ENCODE data around the gene RPL37A.

Gene RPL37A

GRCh38 chr2:216498379-216499352, at the start of gene RPL37A:
Gene RPL37A (plus strand): TSS chr2:216498844. CDS start chr2:216498875, 31 bp downstream.
- peak; percentile 93 for DNase-seq (ENCODE audit: low spot score)

DNA sequence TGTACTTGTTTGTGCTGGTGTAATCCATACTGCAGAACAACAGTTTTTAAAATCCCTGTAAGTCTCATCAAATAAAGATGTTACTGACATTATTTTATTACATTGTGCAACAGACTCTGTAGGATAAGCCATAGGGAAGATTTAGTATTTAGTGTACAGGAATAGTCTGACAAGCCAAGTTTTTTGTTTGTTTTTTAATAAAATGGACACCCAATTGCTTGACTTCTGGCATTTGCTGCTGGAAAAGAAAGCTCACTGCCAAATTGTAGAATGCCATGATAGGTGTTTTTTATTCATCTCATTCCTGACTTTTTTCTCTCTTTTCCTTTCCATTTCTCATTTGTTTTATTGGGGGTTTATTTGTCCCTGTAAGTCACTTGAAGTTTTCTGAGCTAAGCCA, 48.3 kb upstream of the RPL37A start:
- DNase-seq (ENCODE audit: low spot score) = no peak

GRCh38 chr2:216450784-216451183, 47.9 kb upstream of the RPL37A start:
- DNase-seq (ENCODE audit: low spot score) = no peak

DNA sequence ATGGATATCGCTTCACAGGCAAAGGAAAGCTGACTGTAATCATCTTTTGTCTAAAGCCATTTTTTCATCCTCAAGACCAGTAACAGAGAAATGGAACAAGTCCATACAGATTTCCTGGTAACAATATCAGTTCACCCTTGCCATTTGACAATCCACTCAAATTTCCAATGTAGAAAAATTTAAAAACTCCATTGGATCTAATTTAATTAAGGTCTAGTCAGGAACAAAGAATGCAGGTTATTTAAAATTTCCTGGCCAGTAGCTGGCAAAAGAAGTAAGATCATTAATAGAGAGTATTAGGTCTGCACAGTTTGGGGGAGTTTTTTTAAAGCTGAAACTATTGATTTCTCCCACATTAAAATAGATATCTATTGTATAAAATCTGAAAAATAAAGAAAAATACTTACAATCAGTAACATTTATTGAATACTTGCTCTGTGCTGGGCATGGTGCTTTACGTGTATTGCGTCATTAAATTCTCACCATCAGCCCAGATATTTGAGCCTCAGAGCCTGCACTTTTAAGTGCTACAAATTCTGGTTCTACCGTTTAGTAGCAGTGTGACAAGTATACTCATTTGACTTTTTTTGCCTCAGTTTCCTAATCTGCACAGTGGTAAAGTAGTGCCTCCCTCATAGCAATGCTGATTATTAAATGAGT, 44.6 kb upstream of the RPL37A start:
- DNase-seq (ENCODE audit: low spot score) = no peak

DNA sequence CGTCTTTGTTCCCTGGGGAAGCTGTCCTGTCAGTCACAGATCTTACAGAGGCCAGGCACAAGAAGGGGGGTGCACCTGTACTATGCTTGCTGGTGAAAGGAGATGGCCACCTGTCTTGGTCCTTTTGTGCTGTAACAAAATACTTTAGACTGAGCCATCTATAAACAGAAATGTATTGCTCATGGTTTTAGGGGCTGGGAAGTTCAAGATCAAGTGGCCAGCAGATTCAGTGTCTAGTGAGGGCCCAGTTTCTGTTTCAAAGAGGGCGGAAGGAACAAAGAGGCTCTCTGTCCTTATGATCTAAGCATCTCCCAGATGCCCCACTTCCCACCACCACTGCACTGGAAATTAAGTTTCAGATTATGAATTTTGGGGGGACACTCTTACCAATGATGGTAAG, 35.5 kb upstream of the RPL37A start:
- DNase-seq (ENCODE audit: low spot score) = no peak

DNA sequence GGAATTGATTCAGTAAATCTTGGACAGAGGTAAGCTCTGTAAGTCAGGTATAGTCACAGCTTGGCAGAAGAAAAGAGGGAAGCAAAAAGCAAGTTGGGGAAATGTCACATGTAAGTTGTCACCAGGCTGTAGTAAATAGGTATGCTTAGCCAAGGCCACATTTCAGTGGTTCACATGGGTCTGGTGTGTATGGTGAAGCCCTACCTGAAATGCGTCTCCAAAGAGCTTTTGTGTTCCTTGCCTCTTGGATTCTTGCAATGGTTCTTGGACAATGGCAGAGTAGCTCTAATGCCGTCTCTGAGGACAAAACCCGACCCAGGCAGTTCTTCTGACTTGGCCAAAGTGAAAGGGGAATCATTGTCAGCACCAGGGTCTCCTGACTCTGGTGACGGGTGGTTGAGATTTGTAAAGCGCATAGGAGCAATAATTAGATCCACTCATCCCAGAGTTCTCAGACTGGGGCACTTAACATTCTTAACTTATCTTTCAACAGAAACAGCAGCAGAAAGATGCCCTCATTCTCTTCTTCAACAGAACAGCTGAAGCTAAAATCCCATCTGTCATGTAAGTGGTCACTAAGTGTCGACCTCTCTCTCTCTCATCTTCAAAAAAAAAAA, 34.4 kb upstream of the RPL37A start:
- no peak for DNase-seq (ENCODE audit: low spot score)

GRCh38 chr2:216465579-216466195, 33.0 kb upstream of the RPL37A start:
- DNase-seq (ENCODE audit: low spot score) = no peak

GRCh38 chr2:216467845-216468244, 30.8 kb upstream of the RPL37A start:
- no peak for DNase-seq (ENCODE audit: low spot score)

DNA sequence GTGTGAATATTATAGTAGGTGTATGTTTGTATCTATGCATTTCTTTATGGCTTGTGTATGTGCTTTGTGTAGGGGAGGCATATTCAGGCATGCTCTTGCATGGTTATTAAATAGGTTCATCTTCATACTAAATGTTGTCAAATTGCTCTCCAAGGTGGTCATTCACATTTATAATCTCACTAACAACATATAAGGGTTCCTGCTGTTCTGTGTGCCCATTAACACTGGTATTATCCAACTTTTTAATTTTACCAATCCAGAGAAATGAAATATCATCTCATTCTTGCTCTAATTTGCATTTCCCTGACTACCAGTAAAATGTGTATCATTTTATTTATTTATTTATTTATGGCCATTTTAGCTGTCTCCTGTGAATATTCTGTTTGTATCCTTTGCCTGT, 29.0 kb upstream of the RPL37A start:
- DNase-seq (ENCODE audit: low spot score) = no peak

DNA sequence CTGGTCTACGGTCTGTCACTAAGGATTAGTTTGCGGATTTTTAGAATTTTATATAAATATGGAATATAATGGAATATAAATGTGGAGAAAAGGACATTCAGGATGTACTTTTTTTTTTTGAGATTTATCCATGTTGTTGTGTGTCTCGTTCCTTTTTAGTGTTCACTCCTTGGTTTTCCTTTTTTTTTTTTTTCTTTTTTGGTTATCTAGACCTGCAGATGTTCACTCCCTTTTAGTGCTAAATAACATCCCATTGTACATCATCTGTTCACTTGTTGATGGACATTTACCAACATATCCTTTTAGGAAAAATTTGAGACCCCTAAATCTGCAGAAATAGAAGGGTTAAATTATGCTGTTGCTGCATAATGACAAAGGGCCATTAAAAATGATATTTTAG, 25.5 kb upstream of the RPL37A start:
- no peak for DNase-seq (ENCODE audit: low spot score)

- DNase-seq (ENCODE audit: low spot score) = no peak
Observed at GRCh38 chr2:216474925-216475670, 23.5 kb upstream of the RPL37A start.

GRCh38 chr2:216475767-216476166, 22.9 kb upstream of the RPL37A start:
- DNase-seq (ENCODE audit: low spot score) = no peak

DNA sequence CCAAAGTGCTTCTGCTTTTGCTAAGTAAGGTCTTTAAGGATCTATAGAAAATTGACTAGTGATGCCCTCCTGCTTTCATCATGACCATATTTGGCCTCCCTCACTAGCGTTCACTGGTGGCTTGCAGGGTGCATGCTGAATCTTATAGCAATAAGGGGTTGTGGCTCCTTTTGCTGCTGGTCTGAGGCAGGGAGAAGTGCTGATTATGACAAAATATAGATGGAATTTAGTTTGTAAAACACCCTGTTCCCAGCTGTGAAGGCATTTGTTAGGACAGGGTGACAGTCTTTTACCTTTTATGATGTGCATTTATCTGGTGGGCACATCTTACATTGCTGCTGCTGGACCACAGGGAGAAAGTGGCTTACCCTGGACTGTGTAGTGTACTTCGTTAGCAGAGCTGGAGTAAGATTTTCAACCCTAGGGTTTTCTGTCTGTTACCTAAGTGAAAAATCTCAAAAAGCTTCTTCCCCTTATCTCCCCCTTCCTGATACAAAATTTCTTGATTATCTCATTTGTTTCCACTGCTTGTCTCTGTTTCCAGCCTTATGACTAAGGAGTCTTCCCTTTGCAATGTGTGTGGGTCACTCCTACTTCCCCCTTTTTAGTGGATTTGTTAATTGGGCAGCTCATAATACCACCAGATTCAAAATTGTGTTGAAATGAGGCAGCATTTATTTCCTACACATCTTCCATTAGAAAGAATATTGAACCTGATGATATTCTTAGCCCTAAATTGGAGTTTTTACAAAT, 21.2 kb upstream of the RPL37A start:
- no peak for DNase-seq (ENCODE audit: low spot score)

- DNase-seq (ENCODE audit: low spot score) = no peak
Observed at GRCh38 chr2:216478151-216478550, 20.5 kb upstream of the RPL37A start.

GRCh38 chr2:216478791-216479190, 19.9 kb upstream of the RPL37A start:
- DNase-seq (ENCODE audit: low spot score) = no peak

GRCh38 chr2:216480221-216480620, 18.4 kb upstream of the RPL37A start:
- DNase-seq (ENCODE audit: low spot score) = no peak

DNA sequence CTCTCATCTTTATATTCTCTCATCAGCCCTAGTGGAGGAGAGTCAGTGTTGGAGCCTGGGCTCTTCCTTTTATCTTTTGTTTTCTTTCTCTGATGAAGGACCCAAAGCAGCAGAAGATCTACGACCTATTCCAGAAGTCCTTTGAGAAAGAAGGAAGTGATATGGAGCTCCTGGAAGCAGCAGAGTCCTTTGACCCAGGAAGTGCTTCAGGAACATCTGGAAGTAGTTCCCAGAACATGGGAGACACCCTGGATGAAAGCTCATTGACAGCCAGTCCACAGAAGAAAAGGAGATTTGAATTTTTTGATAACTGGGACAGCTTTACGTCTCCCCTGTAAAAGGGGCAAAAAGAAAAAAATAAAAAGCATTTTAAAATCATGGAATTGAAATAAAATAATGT, 16.0 kb upstream of the RPL37A start:
- no peak for DNase-seq (ENCODE audit: low spot score)

DNA sequence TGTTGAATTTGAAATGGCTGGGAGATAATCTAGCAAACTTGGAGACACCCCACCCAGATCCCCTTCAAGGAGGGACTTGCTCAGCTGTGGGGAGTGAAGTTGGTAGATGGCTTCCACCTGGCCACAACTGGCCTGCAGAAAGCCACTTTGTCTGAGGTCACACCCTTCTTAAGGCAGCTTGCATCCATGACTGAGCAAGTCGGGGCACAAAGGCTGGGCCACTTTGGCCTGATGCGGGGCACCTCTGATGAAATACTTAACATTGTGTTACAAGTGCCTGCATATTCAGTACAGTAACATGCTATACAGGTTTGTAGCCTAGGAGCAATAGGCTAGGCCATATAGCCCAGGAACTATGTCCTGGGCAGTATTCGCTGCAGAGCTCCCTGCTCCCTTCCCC, 13.4 kb upstream of the RPL37A start:
- no peak for DNase-seq (ENCODE audit: low spot score)

DNA sequence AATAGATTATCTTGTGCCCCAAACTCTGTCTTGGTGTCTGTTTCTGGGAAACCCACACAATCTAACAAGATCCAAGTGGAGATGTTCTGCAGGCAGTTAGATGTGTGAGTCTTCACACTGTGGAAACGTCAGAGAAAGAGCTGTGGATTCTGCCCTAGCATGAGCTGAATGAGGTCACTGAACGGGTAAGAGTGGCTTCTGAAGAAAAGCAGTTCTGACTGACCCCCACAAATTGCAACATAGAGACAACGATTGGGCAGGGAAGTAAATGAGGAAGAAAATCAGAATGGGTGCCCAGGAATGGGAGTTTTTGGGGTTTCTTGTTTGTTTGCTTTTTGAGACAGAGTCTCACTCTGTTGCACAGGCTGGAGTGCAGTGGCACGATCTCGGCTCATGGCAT, 12.9 kb upstream of the RPL37A start:
- DNase-seq (ENCODE audit: low spot score) = no peak

DNA sequence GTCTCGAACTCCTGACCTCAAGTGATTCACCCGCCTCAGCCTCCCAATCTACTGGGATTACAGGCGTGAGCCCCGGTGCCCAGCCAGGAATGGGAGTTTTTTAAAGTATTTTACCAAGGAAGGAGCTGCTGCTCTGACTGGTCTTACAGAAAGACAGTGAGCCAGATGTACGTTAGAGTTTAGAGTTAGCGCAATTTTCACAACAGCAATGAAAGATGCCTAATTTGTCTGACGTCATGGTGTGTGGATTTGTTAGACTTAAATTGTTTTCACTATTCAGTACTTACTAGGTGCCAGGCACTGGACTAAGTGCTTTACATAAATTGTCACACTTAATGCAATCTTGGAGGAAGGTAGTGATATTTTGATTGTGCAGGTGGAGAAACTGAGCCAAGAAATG, 12.4 kb upstream of the RPL37A start:
- no peak for DNase-seq (ENCODE audit: low spot score)

GRCh38 chr2:216486708-216487107, 11.9 kb upstream of the RPL37A start:
- DNase-seq (ENCODE audit: low spot score) = no peak

Data from left forelimb (tissue), 1 donor.